Smooth muscle cell (in vitro differentiated cells): Measurements from ENCODE around the gene ATOSB. TPM values are rescaled to one million over a fixed set of nuclear protein-coding genes. Genes with fewer than 3 reads are reported as not detected.

Experiments
- DNase-seq: peaks from one replicate; lab custom pipeline; 2025; ENCODE audit not compliant: unreplicated experiment; lab: John Stamatoyannopoulos, UW
- H2AFZ ChIP-seq: fragments of 200-600 bp; sonication (generic); 2 replicates; pipeline ENCODE4 v1.6.0; 2016; ENCODE audit warnings: antibody characterized with exemption, low read depth, mild to moderate bottlenecking
- H3F3A ChIP-seq: fragments of 200-600 bp; sonication (generic); 2 replicates; pipeline ENCODE4 v1.6.0; 2017; ENCODE audit warnings: antibody characterized with exemption, low read depth
- H3K27ac ChIP-seq: fragments of 200-600 bp; sonication (generic); 2 replicates; pipeline ENCODE4 v1.5.1; 2016; ENCODE audit warnings: low read depth, mild to moderate bottlenecking
- H3K27me3 ChIP-seq: fragments of 200-600 bp; sonication (generic); 2 replicates; pipeline ENCODE4 v1.6.1; 2016; ENCODE audit warnings: low read depth, mild to moderate bottlenecking
- H3K36me3 ChIP-seq: fragments of 200-600 bp; sonication (generic); 2 replicates; pipeline ENCODE4 v1.5.1; 2016; ENCODE audit warnings: low read depth
- H3K4me1 ChIP-seq: fragments of 200-600 bp; sonication (generic); 2 replicates; pipeline ENCODE4 v1.5.1; 2016; ENCODE audit warnings: low read depth
- H3K4me2 ChIP-seq: fragments of 200-600 bp; sonication (generic); 2 replicates; pipeline ENCODE4 v1.6.0; 2016; ENCODE audit warnings: mild to moderate bottlenecking
- H3K4me3 ChIP-seq: fragments of 200-600 bp; sonication (generic); 2 replicates; pipeline ENCODE4 v1.5.1; 2016; ENCODE audit warnings: mild to moderate bottlenecking
- H3K79me2 ChIP-seq: fragments of 200-600 bp; sonication (generic); 2 replicates; pipeline ENCODE4 v1.6.0; 2016; ENCODE audit warnings: low read depth, mild to moderate bottlenecking
- H3K9ac ChIP-seq: fragments of 200-600 bp; sonication (generic); 2 replicates; pipeline ENCODE4 v1.6.0; 2016; ENCODE audit warnings: low read depth
- H3K9me3 ChIP-seq: fragments of 200-600 bp; sonication (generic); replicated peaks from 2 replicates; pipeline ENCODE4 v1.5.1; 2016; ENCODE audit warnings: low read depth
- H4K20me1 ChIP-seq: fragments of 200-600 bp; sonication (generic); 2 replicates; pipeline ENCODE4 v1.6.0; 2016; ENCODE audit warnings: low read depth
- WGBS: methylation state at CpG from one replicate; pipeline ENCODE4 v1.1.7; 2016; ENCODE audit warnings: low lambda C conversion rate; 5-methylcytosine and 5-hydroxymethylcytosine counted together
- polyA plus RNA-seq: library from polyadenylated mRNA; unstranded; fragments of >200 nt; fragmentation: Nextera tagmentation; extraction: Ambion mirVana; gene quantifications from 2 replicates; pipeline ENCODE4 v1.2.1, GENCODE V29; 2016
- total RNA-seq: library from RNA; depleted of rRNA; stranded (reverse); fragments of >200 nt; gene quantifications from 2 replicates; pipeline ENCODE4 v1.2.3, GENCODE V29; 2014
- TF ChIP-seq, protein P1 (sequence below): fragments of 200-600 bp; sonication (generic); IDR thresholded peaks from 2 replicates; pipeline ENCODE4 v1.5.1; 2017; ENCODE audit warnings: borderline replicate concordance, mild to moderate bottlenecking, antibody characterized with exemption; ENCODE audit not compliant: insufficient read depth, poor library complexity, severe bottlenecking

Gene ATOSB, protein sequence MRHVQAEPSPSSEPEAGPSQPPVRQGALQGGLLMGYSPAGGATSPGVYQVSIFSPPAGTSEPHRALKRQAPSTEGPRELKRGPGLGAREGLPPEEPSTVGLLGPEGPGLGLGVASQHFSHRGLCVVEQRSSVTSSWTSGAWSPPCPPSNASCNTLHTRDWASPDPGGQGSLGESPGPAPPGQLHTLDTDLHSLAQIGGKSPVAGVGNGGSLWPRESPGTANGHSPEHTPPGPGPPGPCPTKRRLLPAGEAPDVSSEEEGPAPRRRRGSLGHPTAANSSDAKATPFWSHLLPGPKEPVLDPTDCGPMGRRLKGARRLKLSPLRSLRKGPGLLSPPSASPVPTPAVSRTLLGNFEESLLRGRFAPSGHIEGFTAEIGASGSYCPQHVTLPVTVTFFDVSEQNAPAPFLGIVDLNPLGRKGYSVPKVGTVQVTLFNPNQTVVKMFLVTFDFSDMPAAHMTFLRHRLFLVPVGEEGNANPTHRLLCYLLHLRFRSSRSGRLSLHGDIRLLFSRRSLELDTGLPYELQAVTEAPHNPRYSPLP
- total RNA-seq, result 30.2 and 37.1 TPM in 2 replicates
- polyA plus RNA-seq, result 38.4 and 39.9 TPM in 2 replicates

- Histone ChIP-seq H3K9me3 (no peaks in the 10 kb centered on the region), H3K36me3 (no peaks in the 10 kb centered on the region), H3K27me3 (no peaks in the 10 kb centered on the region), H4K20me1 (peaks cover 14% of the 10 kb centered on the region), H3F3A (peaks cover 13% of the 10 kb centered on the region), H3K4me3 (peak within 1 kb of the TSS; percentile 69), H3K9ac (peak within 1 kb of the TSS; percentile 69), H3K4me1 (peaks cover 24% of the 10 kb centered on the region), H3K27ac (peak within 1 kb of the TSS; percentile 93), H3K79me2 (peaks cover 19% of the 10 kb centered on the region), H3K4me2 (peak within 1 kb of the TSS; percentile 93), H2AFZ (peak within 1 kb of the TSS; percentile 90)
- WGBS, result 1% methylated on average over 45 of the region's 54 CpGs
- DNase-seq, result peak; percentile 100
- TF ChIP-seq, protein P1, sequence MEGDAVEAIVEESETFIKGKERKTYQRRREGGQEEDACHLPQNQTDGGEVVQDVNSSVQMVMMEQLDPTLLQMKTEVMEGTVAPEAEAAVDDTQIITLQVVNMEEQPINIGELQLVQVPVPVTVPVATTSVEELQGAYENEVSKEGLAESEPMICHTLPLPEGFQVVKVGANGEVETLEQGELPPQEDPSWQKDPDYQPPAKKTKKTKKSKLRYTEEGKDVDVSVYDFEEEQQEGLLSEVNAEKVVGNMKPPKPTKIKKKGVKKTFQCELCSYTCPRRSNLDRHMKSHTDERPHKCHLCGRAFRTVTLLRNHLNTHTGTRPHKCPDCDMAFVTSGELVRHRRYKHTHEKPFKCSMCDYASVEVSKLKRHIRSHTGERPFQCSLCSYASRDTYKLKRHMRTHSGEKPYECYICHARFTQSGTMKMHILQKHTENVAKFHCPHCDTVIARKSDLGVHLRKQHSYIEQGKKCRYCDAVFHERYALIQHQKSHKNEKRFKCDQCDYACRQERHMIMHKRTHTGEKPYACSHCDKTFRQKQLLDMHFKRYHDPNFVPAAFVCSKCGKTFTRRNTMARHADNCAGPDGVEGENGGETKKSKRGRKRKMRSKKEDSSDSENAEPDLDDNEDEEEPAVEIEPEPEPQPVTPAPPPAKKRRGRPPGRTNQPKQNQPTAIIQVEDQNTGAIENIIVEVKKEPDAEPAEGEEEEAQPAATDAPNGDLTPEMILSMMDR, result no peak
Observed at GRCh38 chr9:35115680-35116538, at the start of gene ATOSB. Gene ATOSB, minus strand, starts transcription at chr9:35115862. Its CDS starts 7,588 bp downstream, at chr9:35108274.

- Histone ChIP-seq H3K4me3 (no peak overlapping the region), H2AFZ (no peak overlapping the region), H3K4me1 (peaks cover 11% of the 10 kb centered on the region), H3F3A (peaks cover 12% of the 10 kb centered on the region), H3K36me3 (no peaks in the 10 kb centered on the region), H3K79me2 (peaks cover 4% of the 10 kb centered on the region), H3K27me3 (no peaks in the 10 kb centered on the region), H3K9me3 (no peaks in the 10 kb centered on the region), H3K4me2 (peak overlapping the region; percentile 32), H3K27ac (peak overlapping the region; percentile 45), H4K20me1 (no peaks in the 10 kb centered on the region), H3K9ac (no peak overlapping the region)
- TF ChIP-seq, protein P1, result no peak
- WGBS, result 55% methylated on average over 3 of the region's 3 CpGs
- DNase-seq, result no peak
Observed at GRCh38 chr9:35164711-35165110, 49.0 kb upstream of the ATOSB start.

- TF ChIP-seq, protein P1, result no peak
- Histone ChIP-seq H3K36me3 (no peaks in the 10 kb centered on the region), H2AFZ (no peak overlapping the region), H4K20me1 (no peaks in the 10 kb centered on the region), H3F3A (peaks cover 12% of the 10 kb centered on the region), H3K9ac (no peak overlapping the region), H3K4me3 (peak overlapping the region; percentile 73), H3K79me2 (peaks cover 4% of the 10 kb centered on the region), H3K27me3 (no peaks in the 10 kb centered on the region), H3K9me3 (no peaks in the 10 kb centered on the region), H3K27ac (no peak overlapping the region), H3K4me1 (peaks cover 11% of the 10 kb centered on the region), H3K4me2 (peak overlapping the region; percentile 85)
- DNase-seq, result no peak
- 85% methylated on average over 3 of the region's 3 CpGs for WGBS
Observed at GRCh38 chr9:35163413-35163812, 47.8 kb upstream of the ATOSB start.
